ENCODE data around the gene VRTN. TPM values are rescaled to one million over a fixed set of nuclear protein-coding genes. Genes with fewer than 3 reads are reported as not detected.

VRTN gene
- total and polyA plus RNA-seq, 9 of the 15 experiments (the other 6 are each of a cell fraction or from before 2014, with no cell fraction given), result 0.05 to 0.09 (median 0.06) TPM; not detected in 6

DNA sequence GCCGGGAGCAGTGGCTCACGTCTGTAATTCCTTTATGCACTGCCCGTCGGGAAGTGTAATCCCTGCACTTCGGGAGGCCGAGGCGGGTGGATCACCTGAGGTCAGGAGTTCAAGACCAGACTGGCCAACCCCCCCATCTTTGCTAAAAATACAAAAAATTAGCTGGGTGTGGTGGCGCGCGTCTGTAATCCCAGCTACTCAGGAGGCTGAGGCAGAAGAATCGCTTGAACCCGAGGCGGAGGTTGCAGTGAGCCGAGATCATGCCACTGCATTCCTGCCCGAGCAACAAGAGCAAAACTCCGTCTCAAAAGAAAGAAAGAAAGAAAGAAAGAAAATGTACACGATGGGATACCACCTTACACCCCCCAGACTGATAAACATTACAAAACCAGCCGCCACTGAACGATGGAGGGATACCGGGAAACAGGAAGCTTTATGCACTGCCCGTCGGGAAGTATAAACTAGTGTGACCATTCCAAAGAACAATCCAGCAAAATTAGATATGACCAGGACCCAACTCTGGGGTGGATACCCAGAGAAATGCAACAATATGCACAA is 46.6 kb upstream of the VRTN start:
- TSS peak; percentile 64 for BruUV-seq (replicated peaks)
- intact Hi-C loops (cut with micrococcal nuclease), result no loop called here
- H3K36me3 ChIP-seq (ENCODE audit: control insufficient read depth, insufficient read depth, low read length), result peaks cover 15% of the 10 kb centered on the region; the same call in 2 of the 3 replicates
- TF ChIP-seq, protein P1, sequence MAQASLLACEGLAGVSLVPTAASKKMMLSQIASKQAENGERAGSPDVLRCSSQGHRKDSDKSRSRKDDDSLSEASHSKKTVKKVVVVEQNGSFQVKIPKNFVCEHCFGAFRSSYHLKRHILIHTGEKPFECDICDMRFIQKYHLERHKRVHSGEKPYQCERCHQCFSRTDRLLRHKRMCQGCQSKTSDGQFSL (CRISPR knock-in tag; IDR thresholded peaks at IDR 0.05), result no peak
- TF ChIP-seq, protein P1 (tag; IDR thresholded peaks at IDR 0.05), result peak in 1 of 2 experiments; percentile 28; a peak in 1 of 4 replicates
- TF ChIP-seq ZBTB7A (IDR thresholded peaks at IDR 0.05; ENCODE audit: borderline replicate concordance, control insufficient read depth, low read depth, low read length) (no peak), SMAD2 (IDR thresholded peaks at IDR 0.05; ENCODE audit: low read depth, low read length) (no peak)
- CTCF ChIA-PET (ENCODE audit: low intra/inter-chr PET ratio), result no interaction called here
- H3K27ac ChIP-seq (ENCODE audit: extremely low read depth, low read depth, low read length), result peak overlapping the region; percentile 57; the same call in 2 of the 3 replicates
- peak overlapping the region; percentile 90 for H2AFZ ChIP-seq (ENCODE audit: low read depth, low read length)
- in situ Hi-C loops (cut with MboI), result no loop called here
- 10% methylated on average over 14 of the region's 22 CpGs for WGBS (ENCODE audit: insufficient coverage, low coverage, missing lambda C conversion rate)
- no peaks in the 10 kb centered on the region for H4K20me1 ChIP-seq (replicated peaks; ENCODE audit: control insufficient read depth, insufficient read depth, low read length)
- no peaks in the 10 kb centered on the region for H3K9me1 ChIP-seq (ENCODE audit: control insufficient read depth, insufficient read depth, low read length)
- peak overlapping the region; percentile 75 for H3K4me3 ChIP-seq
- H3K4me1 ChIP-seq (replicated peaks in 1 of 2; ENCODE audit: control insufficient read depth in 2 of 2, insufficient read depth in 2 of 2, low read length in 2 of 2), result peaks cover 0 to 7% of the 10 kb centered on the region in 2 experiments; a peak in 3 of 5 replicates
- POLR2A ChIA-PET, result no interaction called here
- H3K9ac ChIP-seq (ENCODE audit: insufficient read depth in 1 of 2, low read depth in 2 of 2, low read length in 2 of 2), result peak overlapping the region; percentile 59 to 67; a peak in 3 of 4 replicates
- H3K27me3 ChIP-seq (ENCODE audit: control insufficient read depth in 2 of 2, insufficient read depth in 2 of 2, low read length in 2 of 2), result no peaks in the 10 kb centered on the region
- ATAC-seq (no peak), FAIRE-seq (no peak), DNase-seq (ENCODE audit: extremely low read depth in 1 of 4, low spot score in 3 of 4) (peak in 1 of 4 experiments; percentile 4)
- no peaks in the 10 kb centered on the region for H3K9me3 ChIP-seq (replicated peaks; ENCODE audit: control insufficient read depth, insufficient read depth, low read depth, low read length)
- peaks cover 19% of the 10 kb centered on the region for H3K79me2 ChIP-seq (ENCODE audit: control insufficient read depth, insufficient read depth, low read length)
- peak overlapping the region; percentile 84 for H3K4me2 ChIP-seq (ENCODE audit: insufficient read depth, low read length)
